T-helper 2 cell treated with Interferon-gamma antibody and Interleukin-4, amounts not matched to agents 100 ng/mL and 5 ng/mL, for 36 hours (primary cell): ENCODE results near the gene IMPG2. TPM values are rescaled to one million over a fixed set of nuclear protein-coding genes. Genes with fewer than 3 reads are reported as not detected.
"Not testable (repeated sequence)": the region's sequence is repeated elsewhere in the genome, so short reads cannot be mapped to it uniquely, and the experiment has no call there.

ENCODE experiments used
- intact Hi-C: fragments of 100-400 bp; cut with micrococcal nuclease; formaldehyde crosslinking; loops from one replicate; pipeline ENCODE4 v1.15.1; 2023
- total RNA-seq: library from RNA; stranded (reverse); gene quantifications from 2 replicates; pipeline ENCODE4 v1.2.3, GENCODE V29; 2022

IMPG2 gene
- total RNA-seq, result 0.20 TPM in 2 replicates

GRCh38 chr3:101320475-101320874, at the start of gene IMPG2:
Gene IMPG2, minus strand, starts transcription at chr3:101320575. Its CDS starts 203 bp downstream, at chr3:101320372.
- intact Hi-C loops, result no loop called here

DNA sequence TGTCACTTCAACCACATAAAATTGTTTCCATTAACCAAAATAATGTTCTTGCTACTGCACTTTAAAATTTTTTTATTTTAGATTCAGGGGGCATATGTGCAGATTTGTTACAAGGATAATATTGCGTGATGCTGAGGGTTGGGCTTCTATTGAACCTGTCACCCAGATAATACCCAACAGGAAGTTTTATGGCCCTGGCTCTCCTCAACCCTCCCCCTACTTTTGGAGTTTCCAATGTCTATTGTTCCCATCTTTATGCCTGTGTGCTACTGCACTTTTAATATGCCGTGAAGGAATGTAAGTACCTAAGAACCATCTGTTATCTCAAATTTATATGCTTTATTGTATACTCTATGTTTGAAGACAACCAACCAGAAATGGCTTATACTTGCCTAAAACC, 42.0 kb upstream of the IMPG2 start:
- intact Hi-C loops, result no loop called here

DNA sequence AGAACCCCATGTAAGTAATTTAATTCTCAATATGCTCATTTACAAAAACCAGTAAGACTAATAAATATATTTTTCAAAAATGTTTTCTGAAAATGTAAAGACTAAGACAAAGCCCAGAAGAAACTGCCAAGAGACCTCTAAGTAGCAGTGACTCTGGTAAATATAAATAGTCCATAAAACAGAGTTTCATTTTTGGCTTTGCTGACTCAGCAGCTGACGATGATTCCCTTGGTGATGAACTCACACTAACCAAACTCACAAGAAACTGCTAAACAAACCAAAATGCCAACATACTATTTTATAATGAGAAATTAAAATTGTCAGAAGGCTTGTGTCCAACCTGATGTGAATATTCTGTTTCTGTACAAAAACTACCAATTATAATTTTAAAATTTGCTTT, 31.5 kb upstream of the IMPG2 start:
- intact Hi-C loops, result no loop called here

- intact Hi-C loops, result no loop called here
Observed at GRCh38 chr3:101340591-101340990, 20.2 kb upstream of the IMPG2 start.

GRCh38 chr3:101333883-101334282, 13.5 kb upstream of the IMPG2 start:
- intact Hi-C loops, result no loop called here

DNA sequence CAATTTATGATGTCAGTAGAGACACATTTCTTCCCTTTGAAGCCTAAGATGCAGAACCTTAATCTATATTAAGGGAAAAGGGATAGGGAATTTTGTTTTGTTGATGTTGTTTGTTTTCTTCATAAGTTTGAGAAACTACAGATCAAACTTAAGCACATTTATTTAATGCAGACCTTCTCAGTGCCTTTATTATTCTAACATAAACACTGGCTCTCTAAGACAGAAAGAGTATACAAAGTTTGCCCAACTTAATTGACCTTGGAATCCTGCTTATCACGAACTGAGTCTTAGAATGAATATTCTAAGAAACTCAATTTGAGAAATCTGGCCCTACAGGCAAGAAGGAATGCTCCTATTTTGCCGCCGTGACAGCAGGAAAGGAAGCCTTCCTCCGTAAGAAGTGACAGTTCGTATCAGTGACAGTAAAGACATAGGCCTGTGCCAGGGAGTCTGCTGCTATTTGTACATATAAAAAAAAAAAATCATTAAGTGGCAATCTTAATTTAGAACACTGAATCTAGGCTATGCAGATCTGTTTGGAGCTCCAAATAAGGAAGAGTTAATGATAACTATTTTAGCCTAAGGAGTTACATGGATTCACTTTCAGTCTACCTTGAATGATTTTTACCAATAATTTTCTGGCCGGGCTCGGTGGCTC, 8.8 kb upstream of the IMPG2 start:
- intact Hi-C loops, result no loop called here

- intact Hi-C loops, result no loop called here
Observed at GRCh38 chr3:101325393-101326134, 5.2 kb upstream of the IMPG2 start.

DNA sequence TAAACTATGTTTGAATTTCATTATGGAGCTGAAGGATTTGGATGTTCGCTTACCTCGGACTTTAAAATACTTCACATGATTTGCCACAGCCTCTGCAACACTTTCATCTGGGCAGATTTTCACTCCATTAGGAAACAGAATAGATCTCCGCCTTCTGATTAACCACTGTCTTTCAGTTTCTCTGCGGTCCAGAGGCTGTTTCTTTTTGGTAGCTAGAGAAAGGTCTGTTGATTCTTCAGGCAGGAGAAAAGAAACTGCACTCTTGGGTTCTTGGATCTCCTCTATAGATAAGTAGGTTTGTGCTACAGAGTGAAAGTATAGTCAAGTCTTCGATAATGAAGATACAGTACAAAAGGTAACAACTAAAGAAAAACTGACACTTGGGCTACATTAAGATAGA, 844 bp downstream of the IMPG2 start:
- intact Hi-C loops, result no loop called here

- intact Hi-C loops, result no loop called here
Observed at GRCh38 chr3:101312545-101312944, 7.8 kb downstream of the IMPG2 start.

DNA sequence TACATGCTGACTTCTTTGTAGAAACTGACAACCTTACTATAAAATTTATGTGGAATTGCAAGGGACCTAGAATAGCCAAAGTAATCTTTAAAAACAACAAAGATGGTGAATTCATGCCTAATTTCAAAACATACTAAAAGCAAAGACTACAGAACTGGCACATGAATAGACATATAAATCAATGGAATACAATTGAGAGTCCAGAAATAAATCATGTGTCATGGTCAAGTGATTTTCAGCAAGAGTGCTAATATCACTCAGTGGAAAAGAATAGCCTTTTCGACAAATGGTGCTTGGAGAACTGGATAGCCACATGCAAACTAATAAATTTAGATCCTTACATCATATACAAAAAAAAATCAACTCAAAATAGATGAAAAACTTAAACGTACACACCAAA, 8.7 kb downstream of the IMPG2 start:
- intact Hi-C loops, result no loop called here

GRCh38 chr3:101310978-101311375, 9.4 kb downstream of the IMPG2 start:
- intact Hi-C loops, result no loop called here

- intact Hi-C loops, result not testable (repeated sequence)
Observed at GRCh38 chr3:101308147-101308772, 12.1 kb downstream of the IMPG2 start.

GRCh38 chr3:101303836-101304235, 16.5 kb downstream of the IMPG2 start:
- intact Hi-C loops, result no loop called here

DNA sequence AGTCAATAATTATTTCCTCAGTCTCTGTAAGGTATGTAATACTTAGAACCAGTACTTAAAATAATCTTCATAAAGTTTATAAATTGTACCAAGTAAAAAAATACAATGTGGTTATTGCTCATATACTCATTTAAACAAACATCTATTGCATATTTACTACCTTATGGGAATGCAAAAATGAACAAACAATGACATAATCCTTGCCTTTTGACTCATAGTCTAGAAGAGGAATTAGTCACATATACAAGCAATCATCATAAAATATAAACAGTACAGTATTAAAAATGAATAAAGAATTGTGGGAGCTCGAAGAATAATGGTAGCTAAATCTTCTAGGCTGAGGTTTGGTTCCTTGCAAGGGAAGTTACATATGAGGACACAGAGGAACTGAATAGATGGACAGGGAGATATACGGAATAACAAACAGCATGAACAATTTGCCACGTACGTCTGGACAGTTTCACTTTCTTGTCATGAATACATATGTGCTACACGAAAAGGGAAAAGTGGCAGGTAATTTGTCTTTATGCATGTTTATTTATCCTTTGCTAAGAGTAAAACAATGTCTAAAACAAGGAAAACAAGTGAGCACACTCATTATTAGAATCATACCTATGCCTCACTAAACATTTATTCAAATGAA, 17.2 kb downstream of the IMPG2 start:
- intact Hi-C loops, result no loop called here

DNA sequence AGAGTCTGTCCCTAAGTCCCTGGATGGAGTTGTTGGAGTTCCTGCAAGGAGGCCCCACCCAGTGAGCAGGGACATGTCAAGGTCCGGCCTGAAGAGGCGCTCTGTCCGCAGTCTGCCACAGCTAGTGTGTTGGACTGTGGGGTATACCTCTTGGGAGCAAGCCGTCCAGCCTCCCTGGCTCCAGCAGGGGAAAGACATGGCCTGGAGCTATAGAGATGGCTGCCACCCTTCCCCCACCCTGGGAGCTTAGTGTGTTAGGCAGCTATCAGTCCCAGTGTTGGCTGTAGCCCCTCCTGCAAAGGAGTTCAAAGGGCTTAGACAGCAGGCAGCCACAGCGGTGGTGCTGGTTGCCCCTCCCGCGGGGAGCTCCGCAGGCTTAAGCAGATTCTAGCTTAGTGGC, 20.3 kb downstream of the IMPG2 start:
- intact Hi-C loops, result no loop called here

DNA sequence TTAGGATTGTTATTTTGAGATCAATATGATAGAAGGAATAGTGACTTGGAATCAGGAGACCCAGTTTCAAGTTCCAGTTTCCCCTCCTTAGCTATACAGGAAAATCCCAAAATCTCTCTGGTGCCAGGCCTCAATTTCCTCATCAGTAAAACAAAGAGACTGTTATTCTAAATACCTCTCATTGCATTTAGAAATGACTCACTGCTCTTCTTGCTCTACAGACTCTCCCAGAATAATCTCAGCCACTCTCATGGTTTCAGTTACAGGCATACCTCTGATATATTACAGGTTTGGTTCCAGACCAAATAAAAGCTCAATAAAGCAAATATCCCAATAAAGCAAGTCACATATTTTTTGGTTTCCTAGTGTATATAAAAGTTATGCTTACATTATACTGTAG, 28.3 kb downstream of the IMPG2 start:
- intact Hi-C loops, result no loop called here

- intact Hi-C loops, result no loop called here
Observed at GRCh38 chr3:101288294-101288693, 32.1 kb downstream of the IMPG2 start.

GRCh38 chr3:101284757-101285156, 35.6 kb downstream of the IMPG2 start:
- intact Hi-C loops, result no loop called here

GRCh38 chr3:101281521-101282030, 38.8 kb downstream of the IMPG2 start:
- intact Hi-C loops, result no loop called here

DNA sequence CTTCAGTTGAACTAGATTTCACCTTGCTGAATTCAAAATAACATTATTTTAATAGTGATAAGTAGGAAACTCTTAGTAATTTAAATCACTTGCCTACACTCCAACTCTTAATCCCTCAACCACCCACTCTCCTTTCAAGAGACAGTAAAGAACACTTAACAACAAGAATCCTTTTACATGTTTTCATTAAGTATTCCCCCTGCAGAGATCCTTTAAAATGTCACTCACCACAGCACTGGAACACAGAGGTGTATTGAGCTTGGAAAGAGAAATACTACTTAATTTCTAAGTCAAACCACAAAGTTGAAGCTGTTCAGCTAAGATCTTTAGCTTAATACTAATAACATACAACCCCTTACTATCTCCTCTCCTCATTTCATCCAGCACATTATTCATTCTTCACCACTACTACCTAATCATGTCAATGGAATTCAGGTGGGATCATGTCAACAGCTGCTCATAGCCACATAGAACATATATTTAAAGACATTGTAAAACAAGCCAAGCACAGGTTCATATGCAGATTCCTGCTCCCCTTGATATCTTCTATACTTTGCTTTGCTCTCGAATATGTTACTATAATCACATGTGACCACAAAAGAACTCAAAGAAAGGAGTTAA, 40.5 kb downstream of the IMPG2 start:
- intact Hi-C loops, result no loop called here

GRCh38 chr3:101279162-101279561, 41.2 kb downstream of the IMPG2 start:
- intact Hi-C loops, result no loop called here
